Upper lobe of left lung (tissue), 6 donors: ENCODE measurements around the gene EML5. TPM values are rescaled to one million over a fixed set of nuclear protein-coding genes. Genes with fewer than 3 reads are reported as not detected.

Experiments used
- ATAC-seq, 2 donors: fragments of 200-7000 bp; cut with Tn5 transposase; one replicate each; pipeline ENCODE4 v1.9.1; 2022; ENCODE audit warnings: mild to moderate bottlenecking in 2 of 2, moderate library complexity in 2 of 2; ENCODE audit not compliant: low FRiP score in 2 of 2
- DNase-seq, 2 donors: peaks; one replicate each; pipeline ENCODE4 v3.0.0-alpha.2; 2019 to 2020
- H3K27ac ChIP-seq, 4 donors: fragments of 200-600 bp; sonication (generic); one replicate each; pipeline ENCODE4 v1.5.1; 2016 to 2019
- H3K27me3 ChIP-seq, 4 donors: fragments of 200-600 bp; sonication (generic); one replicate each; pipeline ENCODE4 v1.5.1; 2017 to 2019
- H3K36me3 ChIP-seq, 4 donors: fragments of 200-600 bp; sonication (generic); one replicate each; pipeline ENCODE4 v1.5.1; 2016 to 2019
- H3K4me1 ChIP-seq, 4 donors: fragments of 200-600 bp; sonication (generic); one replicate each; pipeline ENCODE4 v1.5.1; 2018 to 2019
- H3K4me3 ChIP-seq, 4 donors: fragments of 200-600 bp; sonication (generic); one replicate each; pipeline ENCODE4 v1.5.1; 2017 to 2019; ENCODE audit warnings: mild to moderate bottlenecking in 2 of 4, moderate library complexity in 1 of 4
- H3K9me3 ChIP-seq, 4 donors: fragments of 200-600 bp; sonication (generic); one replicate each; pipeline ENCODE4 v1.5.1; 2018 to 2019
- EP300 ChIP-seq, 4 donors: sonication (generic); formaldehyde crosslinking; IDR thresholded peaks; one replicate each; pipeline ENCODE4 v1.5.1; 2017; ENCODE audit warnings: antibody characterized with exemption in 4 of 4, control low read depth in 2 of 4
- POLR2A ChIP-seq, 4 donors: fragments of 450-650 bp; IDR thresholded peaks; one replicate each; pipeline ENCODE4 v1.5.1; 2016 to 2017; ENCODE audit warnings: antibody characterized with exemption in 4 of 4, mild to moderate bottlenecking in 2 of 4
- POLR2AphosphoS5 ChIP-seq, 2 donors: sonication (generic); formaldehyde crosslinking; IDR thresholded peaks; one replicate each; pipeline ENCODE4 v1.5.1; 2017; ENCODE audit warnings: antibody characterized with exemption in 2 of 2
- WGBS, 2 donors: methylation state at CpG; one replicate each; pipeline ENCODE4 v1.1.5; 2017 to 2018; 5-methylcytosine and 5-hydroxymethylcytosine counted together
- total RNA-seq, 6 donors: library from RNA; depleted of rRNA in 4 of 6; stranded (reverse); fragments of >200 nt in 4 of 6; gene quantifications; one replicate each; pipeline versions ENCODE4 v1.1.0 to v1.2.1, GENCODE V29; 2016 to 2021
- TF ChIP-seq, protein P1 (sequence below), 6 experiments: fragments of 450-650 bp in 4 of 6; fragments of 200-600 bp in 2 of 6; sonication (generic) in 2 of 6; IDR thresholded peaks; one replicate each; pipeline ENCODE4 v1.5.1; 2016 to 2019; ENCODE audit warnings: antibody characterized with exemption in 6 of 6
- donor health status: DM: no; HTN: no; CAD: no; lungs with moderate emphysema.
- donor health status: DM: no; HTN: yes; CAD: no; lungs with severe emphysema.

EML5 gene
- total RNA-seq, 6 donors from 2014 or later: 0.98 to 10.5 (median 3.3) TPM

- H3K27me3 ChIP-seq: no peaks in the 10 kb centered on the region
- DNase-seq (no peak), ATAC-seq (no peak)
- H3K36me3 ChIP-seq: no peaks in the 10 kb centered on the region
- no peak for TF ChIP-seq POLR2A (IDR thresholded peaks at IDR 0.05)
- TF ChIP-seq, protein P1, sequence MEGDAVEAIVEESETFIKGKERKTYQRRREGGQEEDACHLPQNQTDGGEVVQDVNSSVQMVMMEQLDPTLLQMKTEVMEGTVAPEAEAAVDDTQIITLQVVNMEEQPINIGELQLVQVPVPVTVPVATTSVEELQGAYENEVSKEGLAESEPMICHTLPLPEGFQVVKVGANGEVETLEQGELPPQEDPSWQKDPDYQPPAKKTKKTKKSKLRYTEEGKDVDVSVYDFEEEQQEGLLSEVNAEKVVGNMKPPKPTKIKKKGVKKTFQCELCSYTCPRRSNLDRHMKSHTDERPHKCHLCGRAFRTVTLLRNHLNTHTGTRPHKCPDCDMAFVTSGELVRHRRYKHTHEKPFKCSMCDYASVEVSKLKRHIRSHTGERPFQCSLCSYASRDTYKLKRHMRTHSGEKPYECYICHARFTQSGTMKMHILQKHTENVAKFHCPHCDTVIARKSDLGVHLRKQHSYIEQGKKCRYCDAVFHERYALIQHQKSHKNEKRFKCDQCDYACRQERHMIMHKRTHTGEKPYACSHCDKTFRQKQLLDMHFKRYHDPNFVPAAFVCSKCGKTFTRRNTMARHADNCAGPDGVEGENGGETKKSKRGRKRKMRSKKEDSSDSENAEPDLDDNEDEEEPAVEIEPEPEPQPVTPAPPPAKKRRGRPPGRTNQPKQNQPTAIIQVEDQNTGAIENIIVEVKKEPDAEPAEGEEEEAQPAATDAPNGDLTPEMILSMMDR (IDR thresholded peaks at IDR 0.05): no peak
- TF ChIP-seq EP300 (IDR thresholded peaks at IDR 0.05): no peak
- no peak for TF ChIP-seq POLR2AphosphoS5 (IDR thresholded peaks at IDR 0.05)
- H3K9me3 ChIP-seq: no peaks in the 10 kb centered on the region
- H3K4me1 ChIP-seq: no peaks in the 10 kb centered on the region
- no peak overlapping the region for H3K27ac ChIP-seq
- 93 to 96% methylated on average over 4 of the region's 4 CpGs for WGBS, 2 donors
- H3K4me3 ChIP-seq: no peak overlapping the region
These were observed 23.2 kb upstream of the EML5 start for GRCh38 chr14:88815980-88816379.

GRCh38 chr14:88808359-88808758, 15.6 kb upstream of the EML5 start:
- no peak overlapping the region for H3K4me3 ChIP-seq
- H3K27ac ChIP-seq: no peak overlapping the region
- ATAC-seq (no peak), DNase-seq (no peak)
- H3K27me3 ChIP-seq: no peaks in the 10 kb centered on the region
- H3K4me1 ChIP-seq: no peaks in the 10 kb centered on the region
- TF ChIP-seq POLR2A (IDR thresholded peaks at IDR 0.05): no peak
- TF ChIP-seq, protein P1 (IDR thresholded peaks at IDR 0.05): no peak
- no peak for TF ChIP-seq EP300 (IDR thresholded peaks at IDR 0.05)
- no peak for TF ChIP-seq POLR2AphosphoS5 (IDR thresholded peaks at IDR 0.05)
- no peaks in the 10 kb centered on the region for H3K36me3 ChIP-seq
- peaks cover 0 to 3% (median 1%) of the 10 kb centered on the region in 4 donors for H3K9me3 ChIP-seq

DNA sequence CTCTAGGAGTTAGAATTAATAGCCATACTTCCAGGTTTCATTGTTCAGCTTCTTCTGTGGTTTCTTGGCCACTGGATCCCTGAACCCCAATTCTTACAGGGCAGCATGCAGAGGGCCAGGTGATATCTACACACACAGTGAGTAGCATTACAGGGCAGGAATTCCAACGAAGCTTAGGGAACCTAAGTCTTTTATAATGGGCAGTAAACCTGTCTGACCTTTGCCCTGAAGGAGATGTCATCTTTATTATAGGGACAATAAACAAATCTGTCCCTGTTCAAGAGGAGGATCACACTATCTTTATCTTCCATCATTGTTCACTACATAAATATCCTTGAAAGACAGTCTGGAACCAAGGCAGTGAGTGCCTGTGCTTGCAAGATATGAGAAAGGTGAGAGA, 11.7 kb upstream of the EML5 start:
- DNase-seq (no peak), ATAC-seq (no peak)
- no peaks in the 10 kb centered on the region for H3K4me1 ChIP-seq
- H3K36me3 ChIP-seq: no peaks in the 10 kb centered on the region
- no peak overlapping the region for H3K27ac ChIP-seq
- no peaks in the 10 kb centered on the region for H3K27me3 ChIP-seq
- WGBS, 2 donors: 60 to 74% methylated on average over 1 of the region's 1 CpG
- H3K9me3 ChIP-seq: peaks cover 0 to 3% (median 1%) of the 10 kb centered on the region in 4 donors
- no peak overlapping the region for H3K4me3 ChIP-seq
- TF ChIP-seq EP300 (IDR thresholded peaks at IDR 0.05) (no peak), POLR2AphosphoS5 (IDR thresholded peaks at IDR 0.05) (no peak), POLR2A (IDR thresholded peaks at IDR 0.05) (no peak)
- TF ChIP-seq, protein P1 (IDR thresholded peaks at IDR 0.05): no peak

GRCh38 chr14:88804035-88804434, 11.3 kb upstream of the EML5 start:
- H3K9me3 ChIP-seq: peaks cover 0 to 3% (median 1%) of the 10 kb centered on the region in 4 donors
- no peak overlapping the region for H3K4me3 ChIP-seq
- H3K27ac ChIP-seq: no peak overlapping the region
- ATAC-seq: no peak
- no peak for DNase-seq
- no peaks in the 10 kb centered on the region for H3K36me3 ChIP-seq
- no peaks in the 10 kb centered on the region for H3K27me3 ChIP-seq
- no peaks in the 10 kb centered on the region for H3K4me1 ChIP-seq
- 56 to 61% methylated on average over 2 of the region's 2 CpGs for WGBS, 2 donors
- TF ChIP-seq POLR2AphosphoS5 (IDR thresholded peaks at IDR 0.05) (no peak), EP300 (IDR thresholded peaks at IDR 0.05) (no peak), POLR2A (IDR thresholded peaks at IDR 0.05) (no peak)
- TF ChIP-seq, protein P1 (IDR thresholded peaks at IDR 0.05): no peak

DNA sequence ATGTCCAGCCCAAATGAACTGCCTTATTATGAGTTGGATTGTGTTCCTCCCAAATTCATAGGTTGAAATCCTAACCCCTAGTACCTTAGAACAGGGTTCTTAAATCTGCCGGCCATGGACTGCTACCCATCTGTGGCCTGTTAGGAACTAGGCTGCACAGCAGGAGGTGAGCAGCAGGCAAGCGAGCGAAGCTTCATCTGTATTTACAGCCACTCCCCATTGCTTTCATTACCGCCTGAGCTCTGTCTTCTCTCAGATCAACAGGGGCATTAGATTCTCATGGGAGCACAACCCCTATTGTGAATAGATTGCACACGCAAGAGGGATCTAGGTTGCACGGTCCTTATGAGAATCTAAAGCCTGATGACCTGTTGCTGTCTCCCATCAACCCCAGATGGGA, 9.8 kb upstream of the EML5 start:
- Histone ChIP-seq H3K27me3 (no peaks in the 10 kb centered on the region), H3K27ac (no peak overlapping the region), H3K36me3 (no peaks in the 10 kb centered on the region), H3K4me1 (no peaks in the 10 kb centered on the region), H3K4me3 (no peak overlapping the region), H3K9me3 (no peaks in the 10 kb centered on the region)
- WGBS, 2 donors: 83 to 86% methylated on average over 6 of the region's 6 CpGs
- ATAC-seq: no peak
- DNase-seq: no peak
- TF ChIP-seq POLR2A (IDR thresholded peaks at IDR 0.05): no peak
- no peak for TF ChIP-seq EP300 (IDR thresholded peaks at IDR 0.05)
- TF ChIP-seq, protein P1 (IDR thresholded peaks at IDR 0.05): no peak
- TF ChIP-seq POLR2AphosphoS5 (IDR thresholded peaks at IDR 0.05): no peak
